ENCODE results near the gene MMP25. TPM values are rescaled to one million over a fixed set of nuclear protein-coding genes. Genes with fewer than 3 reads are reported as not detected.

MMP25 gene
- total and polyA plus RNA-seq, 2 donors from 2014 or later, result 0.65 to 1.7 TPM

GRCh38 chr16:3008690-3009037 is 37.7 kb upstream of the MMP25 start:
- FAIRE-seq, result no peak
- H3K4me3 ChIP-seq (ENCODE audit: low read length in 3 of 3), result no peak overlapping the region
- H3K9ac ChIP-seq (ENCODE audit: low read length in 3 of 3), result no peak overlapping the region
- peaks cover 0 to 3% (median 0%) of the 10 kb centered on the region in 3 donors for H3K4me1 ChIP-seq (ENCODE audit: control insufficient read depth in 2 of 3, insufficient read depth in 2 of 3, low read depth in 1 of 3, low read length in 3 of 3)
- no peak for DNase-seq
- H3K27me3 ChIP-seq (ENCODE audit: control insufficient read depth, insufficient read depth, low read length), result peaks cover 5% of the 10 kb centered on the region
- TF ChIP-seq CTCF (IDR thresholded peaks at IDR 0.05; ENCODE audit: borderline replicate concordance, extremely low read depth, insufficient read depth), result no peak
- no peaks in the 10 kb centered on the region for H3K9me3 ChIP-seq (ENCODE audit: control insufficient read depth in 2 of 3, insufficient read depth in 1 of 3, low read length in 3 of 3)
- intact Hi-C loops (cut with DNase I), result no loop called here
- H3K36me3 ChIP-seq (ENCODE audit: control insufficient read depth in 2 of 3, insufficient read depth in 3 of 3, low read length in 3 of 3), result no peaks in the 10 kb centered on the region
- no peak overlapping the region for H3K27ac ChIP-seq (ENCODE audit: low read depth in 2 of 2, low read length in 2 of 2)

- DNase-seq, result peak; percentile 88 to 95 (median 93)
- H3K9ac ChIP-seq (ENCODE audit: low read length in 3 of 3), result peak overlapping the region in 1 of 3 donors; percentile 19
- no peaks in the 10 kb centered on the region for H3K36me3 ChIP-seq (ENCODE audit: control insufficient read depth in 2 of 3, insufficient read depth in 3 of 3, low read length in 3 of 3)
- H3K4me1 ChIP-seq (ENCODE audit: control insufficient read depth in 2 of 3, insufficient read depth in 2 of 3, low read depth in 1 of 3, low read length in 3 of 3), result peaks cover 0 to 3% (median 0%) of the 10 kb centered on the region in 3 donors
- H3K27ac ChIP-seq (ENCODE audit: low read depth in 2 of 2, low read length in 2 of 2), result peak overlapping the region in 1 of 2 donors; percentile 74
- no peak for TF ChIP-seq CTCF (IDR thresholded peaks at IDR 0.05; ENCODE audit: borderline replicate concordance, extremely low read depth, insufficient read depth)
- no peaks in the 10 kb centered on the region for H3K9me3 ChIP-seq (ENCODE audit: control insufficient read depth in 2 of 3, insufficient read depth in 1 of 3, low read length in 3 of 3)
- FAIRE-seq, result no peak
- intact Hi-C loops (cut with DNase I), result no loop called here
- peaks cover 5% of the 10 kb centered on the region for H3K27me3 ChIP-seq (ENCODE audit: control insufficient read depth, insufficient read depth, low read length)
- no peak overlapping the region for H3K4me3 ChIP-seq (ENCODE audit: low read length in 3 of 3)
Observed at GRCh38 chr16:3009568-3010390, 36.6 kb upstream of the MMP25 start.

GRCh38 chr16:3010510-3010909 is 35.9 kb upstream of the MMP25 start:
- no peak for TF ChIP-seq CTCF (IDR thresholded peaks at IDR 0.05; ENCODE audit: borderline replicate concordance, extremely low read depth, insufficient read depth)
- Histone ChIP-seq H3K27me3 (ENCODE audit: control insufficient read depth, insufficient read depth, low read length) (peaks cover 5% of the 10 kb centered on the region), H3K4me1 (ENCODE audit: control insufficient read depth in 2 of 3, insufficient read depth in 2 of 3, low read depth in 1 of 3, low read length in 3 of 3) (peaks cover 0 to 3% (median 0%) of the 10 kb centered on the region in 3 donors)

More at GRCh38 chr16:3010510-3010909, 35.9 kb upstream of the MMP25 start:
- DNase-seq, result no peak
- Histone ChIP-seq H3K9me3 (ENCODE audit: control insufficient read depth in 2 of 3, insufficient read depth in 1 of 3, low read length in 3 of 3) (no peaks in the 10 kb centered on the region), H3K4me3 (ENCODE audit: low read length in 3 of 3) (no peak overlapping the region), H3K27ac (ENCODE audit: low read depth in 2 of 2, low read length in 2 of 2) (peak overlapping the region in 1 of 2 donors; percentile 74), H3K9ac (ENCODE audit: low read length in 3 of 3) (no peak overlapping the region), H3K36me3 (ENCODE audit: control insufficient read depth in 2 of 3, insufficient read depth in 3 of 3, low read length in 3 of 3) (no peaks in the 10 kb centered on the region)
- no peak for FAIRE-seq
- intact Hi-C loops (cut with DNase I), result no loop called here
